Trophoblast cell (in vitro differentiated cells and primary cell): ENCODE measurements around the gene AUTS2.
"Not testable (repeated sequence)": the region's sequence is repeated elsewhere in the genome, so short reads cannot be mapped to it uniquely, and the experiment has no call there.

Experiments used
- DNase-seq, 2 donors: peaks; one replicate each; pipeline ENCODE4 v3.0.0-alpha.2; 2016
- H2AFZ ChIP-seq: 2 replicates; pipeline ENCODE4 v1.6.1; 2013; ENCODE audit warnings: low read length, moderate library complexity, mild to moderate bottlenecking; ENCODE audit not compliant: insufficient read depth, poor library complexity
- H2AK5ac ChIP-seq: 2 replicates; pipeline ENCODE4 v1.6.1; 2013; ENCODE audit warnings: mild to moderate bottlenecking, low read length
- H2BK120ac ChIP-seq: 2 replicates; pipeline ENCODE4 v1.6.1; 2013; ENCODE audit warnings: low read length, mild to moderate bottlenecking, moderate library complexity; ENCODE audit not compliant: insufficient read depth, poor library complexity
- H2BK12ac ChIP-seq: 2 replicates; pipeline ENCODE4 v1.6.1; 2013; ENCODE audit warnings: mild to moderate bottlenecking, low read length, moderate library complexity
- H2BK5ac ChIP-seq: 2 replicates; pipeline ENCODE4 v1.6.1; 2013; ENCODE audit warnings: low read length, low read depth, moderate library complexity, mild to moderate bottlenecking; ENCODE audit not compliant: poor library complexity
- H3K14ac ChIP-seq: 2 replicates; pipeline ENCODE4 v1.6.1; 2013; ENCODE audit warnings: mild to moderate bottlenecking, low read length
- H3K18ac ChIP-seq: 2 replicates; pipeline ENCODE4 v1.6.1; 2013; ENCODE audit warnings: mild to moderate bottlenecking, low read length
- H3K23ac ChIP-seq: 2 replicates; pipeline ENCODE4 v1.6.1; 2013; ENCODE audit warnings: low read length
- H3K27ac ChIP-seq: 2 replicates; pipeline ENCODE4 v1.5.1; 2013; ENCODE audit warnings: low read depth, mild to moderate bottlenecking, inconsistent platforms, low read length, moderate library complexity
- H3K27me3 ChIP-seq: 2 replicates; pipeline ENCODE4 v1.6.1; 2013; ENCODE audit warnings: inconsistent platforms, mild to moderate bottlenecking, low read length, moderate library complexity; ENCODE audit not compliant: insufficient read depth
- H3K36me3 ChIP-seq, 2 experiments: 1 replicate in 1 of 2; 2 replicates in 1 of 2; pipeline ENCODE4 v1.6.1; 2013; ENCODE audit warnings: low read length in 2 of 2, mild to moderate bottlenecking in 2 of 2, moderate library complexity in 1 of 2; ENCODE audit not compliant: insufficient read depth in 2 of 2, control insufficient read depth in 1 of 2
- H3K4ac ChIP-seq: 2 replicates; pipeline ENCODE4 v1.6.1; 2013; ENCODE audit warnings: low read depth, mild to moderate bottlenecking, low read length, moderate library complexity
- H3K4me1 ChIP-seq, 2 experiments: 1 replicate in 1 of 2; 2 replicates in 1 of 2; pipeline ENCODE4 v1.6.1; 2013; ENCODE audit warnings: low read length in 2 of 2, mild to moderate bottlenecking in 2 of 2, moderate library complexity in 1 of 2; ENCODE audit not compliant: insufficient read depth in 2 of 2, control insufficient read depth in 1 of 2
- H3K4me2 ChIP-seq: 2 replicates; pipeline ENCODE4 v1.6.1; 2013; ENCODE audit warnings: inconsistent platforms, mild to moderate bottlenecking, low read length, moderate library complexity
- H3K4me3 ChIP-seq: 2 replicates; pipeline ENCODE4 v1.5.1; 2013; ENCODE audit warnings: mild to moderate bottlenecking, low read depth, low read length, inconsistent platforms
- H3K79me1 ChIP-seq: one replicate; pipeline ENCODE4 v1.6.1; 2013; ENCODE audit warnings: low read length
- H3K79me2 ChIP-seq: 2 replicates; pipeline ENCODE4 v1.6.1; 2013; ENCODE audit warnings: low read length, mild to moderate bottlenecking; ENCODE audit not compliant: control insufficient read depth, insufficient read depth, poor library complexity
- H3K9ac ChIP-seq: 2 replicates; pipeline ENCODE4 v1.6.1; 2013; ENCODE audit warnings: mild to moderate bottlenecking, low read length
- H3K9me3 ChIP-seq: 2 replicates; pipeline ENCODE4 v1.6.1; 2013; ENCODE audit warnings: low read depth, mild to moderate bottlenecking, control low read depth, inconsistent platforms, low read length; ENCODE audit not compliant: insufficient read depth
- H4K12ac ChIP-seq: 2 replicates; pipeline ENCODE4 v1.6.1; 2013; ENCODE audit warnings: low read depth, mild to moderate bottlenecking, low read length, moderate library complexity
- H4K8ac ChIP-seq: 2 replicates; pipeline ENCODE4 v1.6.1; 2013; ENCODE audit warnings: low read depth, mild to moderate bottlenecking, low read length, moderate library complexity
- H4K91ac ChIP-seq: one replicate; pipeline ENCODE4 v1.6.1; 2013; ENCODE audit warnings: low read depth, mild to moderate bottlenecking, low read length, moderate library complexity
- WGBS: extraction: QIAGEN DNeasy Blood & Tissue Kit; methylation state at CpG from one replicate; pipeline ENCODE4 v1.1.7; 2013; ENCODE audit warnings: missing lambda C conversion rate; ENCODE audit not compliant: insufficient read length, insufficient coverage; ENCODE audit errors: extremely low coverage; 5-methylcytosine and 5-hydroxymethylcytosine counted together

Gene AUTS2

DNA sequence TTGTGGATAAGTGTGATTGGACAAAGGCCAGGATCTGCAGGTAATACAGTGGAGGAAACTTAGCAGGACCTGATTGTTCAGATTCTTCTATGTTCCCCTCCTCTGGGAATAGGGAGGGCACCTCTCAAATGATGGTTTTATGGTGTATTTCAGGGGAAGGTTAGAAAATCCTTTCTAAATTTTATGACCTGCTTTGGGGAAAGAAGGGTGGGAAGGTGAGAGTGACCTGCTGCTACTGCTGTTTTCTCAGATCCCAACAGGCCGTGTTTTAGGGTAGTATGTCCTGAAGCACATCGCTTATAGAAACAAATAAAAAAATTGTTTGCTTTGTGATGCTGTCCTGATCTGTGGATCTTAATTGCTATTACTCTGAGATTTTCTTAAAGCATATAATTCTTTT lies 1129.6 kb downstream of the AUTS2 start:
- WGBS: no CpG with 5 or more reads among the region's 2 CpGs

DNA sequence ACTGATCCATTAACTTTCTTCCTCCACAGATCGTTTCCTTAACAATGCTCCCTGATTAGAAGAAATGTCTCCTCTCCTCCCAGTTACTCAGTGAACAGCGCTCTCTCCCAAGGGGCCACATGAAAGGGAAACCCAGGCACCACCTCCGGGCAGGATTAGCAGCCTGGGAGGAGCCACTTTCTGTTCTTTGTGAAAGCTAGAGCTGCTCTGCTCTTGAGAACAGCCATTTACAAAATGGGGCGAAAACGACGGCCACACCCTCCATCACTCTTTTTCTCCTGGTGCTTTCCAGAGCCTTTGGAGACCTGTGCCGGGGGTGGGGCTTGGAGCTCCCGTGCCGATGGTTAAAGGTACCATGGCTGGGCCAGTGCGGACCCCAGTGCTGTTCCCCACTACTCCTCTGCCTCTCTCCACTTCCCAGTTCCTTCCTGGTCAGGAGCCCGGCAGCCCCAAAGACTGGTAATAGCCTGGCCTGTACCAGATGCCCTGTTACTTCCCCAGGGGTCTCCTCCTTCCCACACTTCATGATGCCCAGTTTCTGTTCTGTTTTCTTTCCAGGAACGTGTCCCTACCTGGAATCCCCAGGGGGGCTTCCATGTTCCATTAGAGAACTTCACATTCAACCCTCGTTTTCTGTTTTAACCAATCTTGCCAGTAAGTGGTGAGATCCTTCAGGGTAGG lies 1130.7 kb downstream of the AUTS2 start:
- H3K27ac ChIP-seq: no peak overlapping the region
- H3K36me3 ChIP-seq: no peaks in the 10 kb centered on the region
- WGBS: no CpG with 5 or more reads among the region's 13 CpGs
- H3K4ac ChIP-seq: no peak overlapping the region
- no peak overlapping the region for H3K9ac ChIP-seq
- no peak overlapping the region for H3K4me3 ChIP-seq
- DNase-seq: no peak
- H2AK5ac ChIP-seq: no peak overlapping the region
- H2AFZ ChIP-seq: no peak overlapping the region
- H2BK120ac ChIP-seq: no peak overlapping the region
- no peak overlapping the region for H2BK5ac ChIP-seq
- H4K12ac ChIP-seq: no peak overlapping the region
- H2BK12ac ChIP-seq: no peak overlapping the region
- H3K18ac ChIP-seq: no peak overlapping the region
- no peaks in the 10 kb centered on the region for H3K79me2 ChIP-seq
- H3K4me2 ChIP-seq: no peak overlapping the region
- no peaks in the 10 kb centered on the region for H3K79me1 ChIP-seq
- H3K27me3 ChIP-seq: no peaks in the 10 kb centered on the region
- H3K23ac ChIP-seq: no peak overlapping the region
- peaks cover 0 to 9% of the 10 kb centered on the region in 2 experiments for H3K4me1 ChIP-seq
- no peak overlapping the region for H4K8ac ChIP-seq
- no peaks in the 10 kb centered on the region for H3K9me3 ChIP-seq
- no peak overlapping the region for H3K14ac ChIP-seq
- H4K91ac ChIP-seq: no peak overlapping the region

More for the DNA sequence above, 1129.6 kb downstream of the AUTS2 start:
- no peak overlapping the region for H3K23ac ChIP-seq
- no peak overlapping the region for H4K12ac ChIP-seq
- H4K8ac ChIP-seq: no peak overlapping the region
- H2BK12ac ChIP-seq: no peak overlapping the region
- H3K14ac ChIP-seq: no peak overlapping the region
- no peak overlapping the region for H2BK5ac ChIP-seq
- H3K4me1 ChIP-seq: peaks cover 0 to 9% of the 10 kb centered on the region in 2 experiments
- no peak overlapping the region for H3K4ac ChIP-seq
- no peak overlapping the region for H2AFZ ChIP-seq
- H3K27ac ChIP-seq: no peak overlapping the region
- H4K91ac ChIP-seq: no peak overlapping the region
- no peak overlapping the region for H3K4me2 ChIP-seq
- H3K36me3 ChIP-seq: no peaks in the 10 kb centered on the region
- H2AK5ac ChIP-seq: no peak overlapping the region
- DNase-seq: no peak
- H3K18ac ChIP-seq: no peak overlapping the region
- no peaks in the 10 kb centered on the region for H3K79me2 ChIP-seq
- H3K79me1 ChIP-seq: no peaks in the 10 kb centered on the region
- no peak overlapping the region for H2BK120ac ChIP-seq
- H3K9ac ChIP-seq: no peak overlapping the region
- H3K27me3 ChIP-seq: no peaks in the 10 kb centered on the region
- no peaks in the 10 kb centered on the region for H3K9me3 ChIP-seq
- no peak overlapping the region for H3K4me3 ChIP-seq

DNA sequence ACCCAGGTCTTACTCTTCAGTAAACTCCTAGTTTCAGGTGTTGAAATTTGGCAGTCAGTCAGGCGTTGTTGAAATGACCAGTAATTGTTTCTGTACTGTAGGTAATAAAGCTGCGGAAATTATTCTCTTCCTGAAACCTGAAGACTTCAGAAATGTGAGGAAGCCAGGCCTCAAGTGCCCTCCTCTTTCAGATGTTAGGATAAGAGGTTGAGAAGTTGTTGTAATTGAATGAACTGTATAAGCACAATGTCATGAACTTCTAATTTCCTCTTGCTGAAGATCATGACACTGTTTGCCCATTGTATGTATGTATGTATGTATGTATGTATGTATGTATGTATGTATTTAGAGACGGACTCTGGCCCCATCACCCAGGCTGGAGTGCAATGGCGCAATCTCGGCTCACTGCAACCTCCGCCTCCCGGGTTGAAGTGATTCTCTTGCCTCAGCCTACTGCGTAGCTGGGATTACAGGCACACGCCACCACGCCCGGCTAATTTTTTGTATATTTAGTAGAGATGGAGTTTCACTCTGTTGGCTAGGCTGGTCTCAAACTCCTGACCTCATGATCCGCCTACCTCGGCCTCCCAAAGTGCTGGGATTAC lies 1131.4 kb downstream of the AUTS2 start:
- not testable (repeated sequence) for H3K9ac ChIP-seq, H4K8ac ChIP-seq, H3K36me3 ChIP-seq, H2BK12ac ChIP-seq, H3K79me2 ChIP-seq, H3K27me3 ChIP-seq, H3K4me3 ChIP-seq, DNase-seq, H3K79me1 ChIP-seq, H4K91ac ChIP-seq, H3K4me1 ChIP-seq, H3K9me3 ChIP-seq, H4K12ac ChIP-seq, H3K18ac ChIP-seq, H3K27ac ChIP-seq, H3K4me2 ChIP-seq, H3K4ac ChIP-seq, H2BK5ac ChIP-seq, H2AK5ac ChIP-seq, H2AFZ ChIP-seq, H3K14ac ChIP-seq, H2BK120ac ChIP-seq, H3K23ac ChIP-seq
- WGBS: no CpG with 5 or more reads among the region's 13 CpGs

DNA sequence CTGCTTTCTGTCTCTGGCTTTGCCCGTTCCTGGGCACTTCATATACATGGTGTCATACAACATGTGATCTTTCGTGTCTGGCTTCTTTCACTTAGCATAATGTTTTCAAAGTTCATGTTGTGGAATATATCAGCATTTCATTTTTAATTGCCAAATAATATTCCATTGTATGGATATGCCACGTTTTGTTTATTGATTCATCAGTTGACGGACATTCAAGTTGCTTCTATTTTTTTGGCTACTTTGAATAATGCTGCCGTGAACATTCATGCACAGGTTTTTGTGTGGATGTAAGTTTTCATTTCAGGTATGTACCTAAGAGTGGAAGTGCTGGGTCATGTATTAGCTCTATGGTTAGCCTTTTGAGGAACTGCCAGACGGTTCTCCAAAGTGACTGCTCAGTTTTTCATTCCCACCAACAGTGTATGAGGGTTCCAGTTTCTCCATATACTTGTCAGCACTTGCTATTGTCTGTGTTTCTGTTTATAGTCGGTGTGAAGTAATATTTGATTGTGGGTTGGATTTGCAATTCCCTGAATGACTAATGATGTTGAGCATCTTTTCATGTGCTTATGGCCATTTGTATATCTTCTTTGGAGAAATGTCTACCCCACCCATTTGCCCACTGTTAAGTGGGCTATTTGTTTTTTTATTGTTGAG lies 1132.3 kb downstream of the AUTS2 start:
- Histone ChIP-seq H3K4me2 (no peak overlapping the region), H3K23ac (no peak overlapping the region), H3K9me3 (no peaks in the 10 kb centered on the region), H3K27me3 (no peaks in the 10 kb centered on the region), H2BK12ac (no peak overlapping the region), H3K9ac (no peak overlapping the region), H3K27ac (no peak overlapping the region), H3K18ac (no peak overlapping the region), H2AK5ac (no peak overlapping the region), H3K79me1 (no peaks in the 10 kb centered on the region), H4K91ac (no peak overlapping the region), H3K36me3 (no peaks in the 10 kb centered on the region), H4K12ac (no peak overlapping the region), H4K8ac (no peak overlapping the region), H2BK120ac (no peak overlapping the region), H3K4me3 (no peak overlapping the region), H3K14ac (no peak overlapping the region), H2BK5ac (no peak overlapping the region), H3K79me2 (no peaks in the 10 kb centered on the region), H3K4me1 (peaks cover 0 to 9% of the 10 kb centered on the region in 2 experiments), H2AFZ (no peak overlapping the region), H3K4ac (no peak overlapping the region)
- WGBS: no CpG with 5 or more reads among the region's 7 CpGs
- DNase-seq: no peak
